HepG2 (cell line): Measurements from ENCODE around the gene TMEM53. TPM values are rescaled to one million over a fixed set of nuclear protein-coding genes. Genes with fewer than 3 reads are reported as not detected.

ENCODE experiments used
- ADNP ChIP-seq: sonication (generic); formaldehyde crosslinking; IDR thresholded peaks from 2 replicates; pipeline ENCODE4 v1.4.0; 2020; ENCODE audit warnings: missing genetic modification reagents
- ATF1 ChIP-seq: IDR thresholded peaks from 2 replicates; pipeline ENCODE4 v1.6.1; 2016; ENCODE audit warnings: mild to moderate bottlenecking, control low read depth
- ATF3 ChIP-seq: sonication (generic); formaldehyde crosslinking; IDR thresholded peaks from 2 replicates; pipeline ENCODE4 v1.4.0; 2020; ENCODE audit warnings: missing genetic modification reagents
- BORCS8-MEF2B ChIP-seq: sonication (generic); formaldehyde crosslinking; IDR thresholded peaks from 2 replicates; pipeline ENCODE4 v1.8.0; 2022; ENCODE audit warnings: mild to moderate bottlenecking, missing genetic modification reagents
- CBX5 ChIP-seq: sonication (generic); formaldehyde crosslinking; IDR thresholded peaks from 2 replicates; pipeline ENCODE4 v1.4.0; 2020; ENCODE audit warnings: missing genetic modification reagents, borderline replicate concordance
- FOXK1 ChIP-seq: sonication (generic); formaldehyde crosslinking; IDR thresholded peaks from 2 replicates; pipeline ENCODE4 v1.4.0; 2020; ENCODE audit warnings: low read depth, missing genetic modification reagents, borderline replicate concordance
- GATAD2A ChIP-seq: IDR thresholded peaks from 2 replicates; pipeline ENCODE4 v1.6.1; 2016
- GPBP1L1 ChIP-seq: sonication (generic); formaldehyde crosslinking; IDR thresholded peaks from 2 replicates; pipeline ENCODE4 v1.5.0; 2020; ENCODE audit warnings: mild to moderate bottlenecking, missing genetic modification reagents
- HIC2 ChIP-seq: sonication (generic); formaldehyde crosslinking; IDR thresholded peaks from 2 replicates; pipeline ENCODE4 v1.9.0; 2022; ENCODE audit warnings: low read depth, missing genetic modification reagents
- KAT8 ChIP-seq: IDR thresholded peaks from 2 replicates; pipeline ENCODE4 v1.6.1; 2016; ENCODE audit warnings: missing genetic modification reagents, missing compliant biosample characterization
- KDM6A ChIP-seq: IDR thresholded peaks from 2 replicates; pipeline ENCODE4 v1.6.1; 2016; ENCODE audit warnings: low read depth
- KLF12 ChIP-seq: sonication (generic); formaldehyde crosslinking; IDR thresholded peaks from 2 replicates; pipeline ENCODE4 v1.4.0; 2020; ENCODE audit warnings: missing genetic modification reagents, borderline replicate concordance
- MLLT10 ChIP-seq: sonication (generic); formaldehyde crosslinking; IDR thresholded peaks from 2 replicates; pipeline ENCODE4 v1.4.0; 2020; ENCODE audit warnings: missing genetic modification reagents
- NFIC ChIP-seq: IDR thresholded peaks from 2 replicates; pipeline ENCODE4 v1.6.1; 2012; ENCODE audit warnings: mild to moderate bottlenecking, low read length, inconsistent platforms
- NR2F2 ChIP-seq: IDR thresholded peaks from 2 replicates; pipeline ENCODE4 v1.6.1; 2012; ENCODE audit warnings: low read depth, inconsistent platforms, borderline replicate concordance
- RBAK ChIP-seq: sonication (generic); formaldehyde crosslinking; IDR thresholded peaks from 2 replicates; pipeline ENCODE4 v1.5.1; 2020; ENCODE audit warnings: mild to moderate bottlenecking, missing genetic modification reagents
- SMAD3 ChIP-seq: sonication (generic); formaldehyde crosslinking; IDR thresholded peaks from 2 replicates; pipeline ENCODE4 v1.4.0; 2020; ENCODE audit warnings: missing genetic modification reagents
- TBX2 ChIP-seq: sonication (generic); formaldehyde crosslinking; IDR thresholded peaks from 2 replicates; pipeline ENCODE4 v1.5.0; 2020; ENCODE audit warnings: missing genetic modification reagents, mild to moderate bottlenecking, borderline replicate concordance
- ZMYM3 ChIP-seq: sonication (generic); formaldehyde crosslinking; IDR thresholded peaks from 2 replicates; pipeline ENCODE4 v1.5.1; 2020; ENCODE audit warnings: mild to moderate bottlenecking, missing genetic modification reagents
- ZMYM4 ChIP-seq: sonication (generic); formaldehyde crosslinking; IDR thresholded peaks from 2 replicates; pipeline ENCODE4 v1.8.1; 2023; ENCODE audit warnings: mild to moderate bottlenecking, missing genetic modification reagents
- ZNF138 ChIP-seq: sonication (generic); formaldehyde crosslinking; IDR thresholded peaks from 2 replicates; pipeline ENCODE4 v1.5.0; 2020; ENCODE audit warnings: mild to moderate bottlenecking, low read depth, missing genetic modification reagents
- ZNF160 ChIP-seq: sonication (generic); formaldehyde crosslinking; IDR thresholded peaks from 2 replicates; pipeline ENCODE4 v1.8.0; 2022; ENCODE audit warnings: mild to moderate bottlenecking, inconsistent platforms, missing genetic modification reagents
- ZNF205 ChIP-seq: IDR thresholded peaks from 2 replicates; pipeline ENCODE4 v1.6.1; 2018; ENCODE audit warnings: missing biosample characterization, missing genetic modification reagents
- ZNF460 ChIP-seq: sonication (generic); formaldehyde crosslinking; IDR thresholded peaks from 2 replicates; pipeline ENCODE4 v1.5.1; 2020; ENCODE audit warnings: missing genetic modification reagents, mild to moderate bottlenecking, borderline replicate concordance
- ZNF609 ChIP-seq: sonication (generic); formaldehyde crosslinking; IDR thresholded peaks from 2 replicates; pipeline ENCODE4 v1.4.0; 2020; ENCODE audit warnings: mild to moderate bottlenecking, missing genetic modification reagents, borderline replicate concordance
- polyA plus RNA-seq, 8 experiments: library from polyadenylated mRNA; depleted of rRNA in 3 of 8; stranded (reverse) in 7 of 8; unstranded in 1 of 8; fragments of >200 nt; fragmentation: Illumina TruSeq in 4 of 8; extraction: Trizol in 4 of 8; gene quantifications; 2 replicates each; pipeline versions ENCODE4 v1.2.1 to v1.2.3, GENCODE V29; 2011 to 2016; ENCODE audit warnings: low read depth in 4 of 8, missing spikeins in 1 of 8, mixed read lengths in 1 of 8; ENCODE audit not compliant: insufficient read depth in 1 of 8
- total RNA-seq, 5 experiments: library from RNA; depleted of rRNA; stranded (reverse); fragments of >200 nt; fragmentation: Illumina TruSeq; extraction: Trizol; gene quantifications; 2 replicates each; pipeline ENCODE4 v1.2.3, GENCODE V29; 2016; ENCODE audit warnings: low read depth in 1 of 5

TMEM53 gene
- total and polyA plus RNA-seq, 2 of the 13 experiments (the other 11 are each of a cell fraction or from before 2014, with no cell fraction given), result 12.6 to 20.2 TPM

GRCh38 chr1:44701141-44701573, 26.9 kb upstream of the TMEM53 start (continued):
- TF ChIP-seq ZNF609 (CRISPR knock-in tag) (peak; percentile 78), ZNF205 (CRISPR knock-in tag) (peak; percentile 70; the same call in 1 of the 2 replicates), HIC2 (CRISPR knock-in tag) (no peak), MLLT10 (no peak), TBX2 (peak; percentile 73; the same call in 1 of the 2 replicates), ZMYM4 (no peak), ATF3 (peak; percentile 56; the same call in 1 of the 2 replicates), SMAD3 (CRISPR knock-in tag) (peak; percentile 26; the same call in 1 of the 2 replicates), NR2F2 (peak; percentile 81; the same call in 1 of the 2 replicates), KLF12 (CRISPR knock-in tag) (no peak), GPBP1L1 (no peak), NFIC (peak; percentile 63; the same call in 1 of the 2 replicates), CBX5 (CRISPR knock-in tag) (peak; percentile 55; the same call in 1 of the 2 replicates), FOXK1 (CRISPR knock-in tag) (peak; percentile 65; the same call in 1 of the 2 replicates), RBAK (CRISPR knock-in tag) (no peak), ATF1 (CRISPR knock-in tag) (0 out of 2 replicates have a peak, but pooled peaks have one; percentile 22), ZMYM3 (peak; percentile 42; the same call in 1 of the 2 replicates), GATAD2A (CRISPR knock-in tag) (peak; percentile 95), KDM6A (CRISPR knock-in tag) (0 out of 2 replicates have a peak, but pooled peaks have one; percentile 37), ADNP (CRISPR knock-in tag) (no peak), ZNF138 (CRISPR knock-in tag) (no peak), ZNF460 (peak; percentile 27; the same call in 1 of the 2 replicates), BORCS8-MEF2B (CRISPR knock-in tag) (peak; percentile 55; the same call in 1 of the 2 replicates), KAT8 (no peak), ZNF160 (CRISPR knock-in tag) (no peak)
